ENCODE measurements around the gene ABCG1.

ABCG1 gene

GRCh38 chr21:42233067-42233961 is 14.4 kb downstream of the ABCG1 start:
- peak; percentile 80 for DNase-seq

GRCh38 chr21:42234041-42234440 is 15.1 kb downstream of the ABCG1 start:
- no peak for DNase-seq

- peak; percentile 88 for DNase-seq
These were observed 15.7 kb downstream of the ABCG1 start for GRCh38 chr21:42234464-42235241.

GRCh38 chr21:42235593-42235992 is 16.7 kb downstream of the ABCG1 start:
- DNase-seq = no peak

- no peak for DNase-seq
These were observed 17.1 kb downstream of the ABCG1 start for GRCh38 chr21:42236014-42236413.

- no peak for DNase-seq
These were observed 17.8 kb downstream of the ABCG1 start for GRCh38 chr21:42236693-42237092.

- no peak for DNase-seq
These were observed 18.2 kb downstream of the ABCG1 start for GRCh38 chr21:42237161-42237560.

- DNase-seq = peak; percentile 46
These were observed 18.6 kb downstream of the ABCG1 start for GRCh38 chr21:42237577-42237976.

GRCh38 chr21:42238185-42238934 is 19.4 kb downstream of the ABCG1 start:
- DNase-seq = peak; percentile 64

GRCh38 chr21:42239556-42239955 is 20.6 kb downstream of the ABCG1 start:
- DNase-seq = no peak

- no peak for DNase-seq
These were observed 21.0 kb downstream of the ABCG1 start for GRCh38 chr21:42239973-42240372.

GRCh38 chr21:42242611-42243010 is 23.7 kb downstream of the ABCG1 start:
- DNase-seq = no peak

- no peak for DNase-seq
These were observed 24.1 kb downstream of the ABCG1 start for GRCh38 chr21:42243026-42243425.

- no peak for DNase-seq
These were observed 26.6 kb downstream of the ABCG1 start for GRCh38 chr21:42245331-42246193.

- DNase-seq = no peak
These were observed 28.8 kb downstream of the ABCG1 start for GRCh38 chr21:42247716-42248115.

GRCh38 chr21:42248241-42248640 is 29.3 kb downstream of the ABCG1 start:
- no peak for DNase-seq

GRCh38 chr21:42248783-42249597 is 30.1 kb downstream of the ABCG1 start:
- DNase-seq = no peak

GRCh38 chr21:42250422-42251403 is 31.8 kb downstream of the ABCG1 start:
- DNase-seq = no peak

GRCh38 chr21:42251654-42252324 is 32.8 kb downstream of the ABCG1 start:
- no peak for DNase-seq

GRCh38 chr21:42252325-42252654 is 33.4 kb downstream of the ABCG1 start:
- no peak for DNase-seq
